Activated T-helper 17 cell treated with anti-CD3 and anti-CD28 coated beads, Interleukin-2, amount 50 U/mL, for 72 hours (primary cell): ENCODE results near the gene LEP. TPM values are rescaled to one million over a fixed set of nuclear protein-coding genes. Genes with fewer than 3 reads are reported as not detected.

Experiments used
- ATAC-seq: fragments of 150-1000 bp; cut with Tn5 transposase; replicated peaks from 2 replicates; pipeline ENCODE4 v1.10.0; 2021; ENCODE audit warnings: mild to moderate bottlenecking, moderate library complexity
- H3K27ac Mint-ChIP-seq: one replicate; pipeline ENCODE4 v1.8.0; 2022; ENCODE audit warnings: mixed read lengths
- H3K27me3 Mint-ChIP-seq: one replicate; pipeline ENCODE4 v1.8.0; 2022; ENCODE audit warnings: mixed read lengths
- H3K36me3 Mint-ChIP-seq: one replicate; pipeline ENCODE4 v1.8.0; 2022; ENCODE audit warnings: low read depth, mild to moderate bottlenecking, mixed read lengths
- H3K4me1 Mint-ChIP-seq: one replicate; pipeline ENCODE4 v1.8.0; 2022; ENCODE audit warnings: mixed read lengths
- H3K4me3 Mint-ChIP-seq: one replicate; pipeline ENCODE4 v1.8.0; 2022; ENCODE audit warnings: mild to moderate bottlenecking, mixed read lengths
- H3K9me3 Mint-ChIP-seq: one replicate; pipeline ENCODE4 v1.8.0; 2022; ENCODE audit warnings: mixed read lengths
- total RNA-seq, 2 donors: library from RNA; stranded (reverse); gene quantifications; one replicate each; pipeline ENCODE4 v1.2.3, GENCODE V29; 2022

LEP gene
- total RNA-seq, result not detected

DNA sequence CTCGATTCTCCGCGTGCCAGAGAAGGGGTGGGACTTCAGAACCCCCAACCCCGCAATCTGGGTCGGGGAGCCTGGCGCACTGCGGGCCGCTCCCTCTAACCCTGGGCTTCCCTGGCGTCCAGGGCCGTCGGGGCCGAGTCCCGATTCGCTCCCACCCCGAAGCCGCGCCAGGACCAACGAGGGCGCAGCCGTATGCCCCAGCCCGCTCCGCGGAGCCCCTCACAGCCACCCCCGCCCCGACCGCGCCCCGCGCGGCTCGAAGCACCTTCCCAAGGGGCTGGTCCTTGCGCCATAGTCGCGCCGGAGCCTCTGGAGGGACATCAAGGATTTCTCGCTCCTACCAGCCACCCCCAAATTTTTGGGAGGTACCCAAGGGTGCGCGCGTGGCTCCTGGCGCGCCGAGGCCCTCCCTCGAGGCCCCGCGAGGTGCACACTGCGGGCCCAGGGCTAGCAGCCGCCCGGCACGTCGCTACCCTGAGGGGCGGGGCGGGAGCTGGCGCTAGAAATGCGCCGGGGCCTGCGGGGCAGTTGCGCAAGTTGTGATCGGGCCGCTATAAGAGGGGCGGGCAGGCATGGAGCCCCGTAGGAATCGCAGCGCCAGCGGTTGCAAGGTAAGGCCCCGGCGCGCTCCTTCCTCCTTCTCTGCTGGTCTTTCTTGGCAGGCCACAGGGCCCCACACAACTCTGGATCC, at the start of gene LEP:
TSS of gene LEP (plus strand) at position 583 of the 691 bp plus-strand sequence. CDS start 10,741 bp downstream, outside the sequence.
- Mint-ChIP-seq H3K36me3 (no peaks in the 10 kb centered on the region), H3K4me1 (no peaks in the 10 kb centered on the region), H3K27ac (no peak within 1 kb of the TSS), H3K27me3 (peaks cover 28% of the 10 kb centered on the region), H3K4me3 (no peak within 1 kb of the TSS), H3K9me3 (no peaks in the 10 kb centered on the region)
- no peak for ATAC-seq

DNA sequence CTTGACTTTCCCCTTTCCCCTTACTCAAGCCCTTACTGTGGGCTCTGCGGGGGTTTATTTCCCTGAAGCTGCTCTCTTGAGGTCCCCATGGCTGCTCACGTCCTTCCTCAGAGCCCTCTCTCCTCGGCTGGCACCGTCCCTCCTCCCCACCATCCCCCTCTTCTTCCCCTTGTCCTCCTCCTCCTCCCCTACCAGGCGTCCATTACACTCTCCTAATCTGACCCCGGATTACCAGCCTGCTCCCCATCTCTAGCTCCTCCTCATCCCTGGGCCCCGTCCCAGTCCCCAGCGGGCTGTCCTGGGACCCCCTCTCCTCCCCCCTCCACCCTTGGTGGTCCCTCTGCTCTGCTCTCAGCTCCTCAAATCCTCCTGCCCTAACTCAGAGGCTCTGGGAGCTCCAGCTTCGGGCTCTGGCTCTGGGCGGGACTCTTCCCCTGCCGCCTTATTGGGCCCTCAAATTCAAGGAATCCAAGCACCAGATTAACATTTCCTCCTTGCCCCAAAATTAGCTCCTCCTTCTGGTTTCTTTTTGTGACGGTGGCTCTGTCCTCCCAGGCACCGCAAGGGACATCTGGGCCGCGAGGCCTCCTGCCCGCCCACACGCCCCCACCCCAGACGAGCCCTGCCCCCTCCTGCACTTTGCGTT, 48.5 kb upstream of the LEP start:
- no peak overlapping the region for H3K4me3 Mint-ChIP-seq
- H3K27me3 Mint-ChIP-seq, result peaks cover 39% of the 10 kb centered on the region
- H3K36me3 Mint-ChIP-seq, result no peaks in the 10 kb centered on the region
- ATAC-seq, result no peak
- no peaks in the 10 kb centered on the region for H3K4me1 Mint-ChIP-seq
- peaks cover 9% of the 10 kb centered on the region for H3K9me3 Mint-ChIP-seq
- H3K27ac Mint-ChIP-seq, result no peak overlapping the region

DNA sequence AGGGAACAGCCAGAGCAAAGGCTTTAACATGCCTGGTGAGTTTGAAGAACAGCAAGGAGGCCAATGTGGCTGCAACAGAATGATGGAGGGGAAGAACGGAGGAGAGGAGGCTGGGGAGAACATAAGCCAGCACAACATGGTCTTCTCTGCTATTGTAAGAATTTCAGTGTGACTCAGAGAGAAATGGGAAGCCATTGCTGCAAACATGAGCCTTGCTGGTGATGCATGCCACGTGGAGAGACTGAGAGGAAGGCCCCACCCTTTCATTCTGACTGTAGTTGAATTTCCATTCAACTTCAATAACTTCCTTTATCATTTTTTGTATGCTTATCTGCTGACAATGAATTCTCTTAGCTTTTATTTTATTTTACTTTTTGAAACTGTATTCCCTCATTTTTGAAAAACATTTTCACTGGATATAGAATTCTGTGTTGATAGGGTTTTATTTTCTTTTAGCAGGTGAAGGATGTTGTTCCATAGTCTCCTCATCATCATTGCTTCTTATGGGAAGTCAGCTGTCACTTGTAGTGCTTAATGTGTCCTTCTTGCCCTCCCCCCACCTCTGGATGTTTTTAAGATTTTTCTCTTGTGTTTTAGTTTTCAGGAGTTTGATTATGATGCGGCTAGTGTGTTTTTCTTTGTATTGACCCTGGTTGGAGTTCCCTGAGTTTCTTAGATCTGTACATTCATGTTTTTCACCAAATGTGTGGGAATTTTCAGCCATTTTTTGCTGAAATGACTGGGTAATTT, 46.4 kb upstream of the LEP start:
- Mint-ChIP-seq H3K36me3 (no peaks in the 10 kb centered on the region), H3K4me3 (no peak overlapping the region), H3K9me3 (peaks cover 9% of the 10 kb centered on the region), H3K4me1 (no peaks in the 10 kb centered on the region), H3K27me3 (peaks cover 31% of the 10 kb centered on the region), H3K27ac (no peak overlapping the region)
- peak; percentile 79 for ATAC-seq

DNA sequence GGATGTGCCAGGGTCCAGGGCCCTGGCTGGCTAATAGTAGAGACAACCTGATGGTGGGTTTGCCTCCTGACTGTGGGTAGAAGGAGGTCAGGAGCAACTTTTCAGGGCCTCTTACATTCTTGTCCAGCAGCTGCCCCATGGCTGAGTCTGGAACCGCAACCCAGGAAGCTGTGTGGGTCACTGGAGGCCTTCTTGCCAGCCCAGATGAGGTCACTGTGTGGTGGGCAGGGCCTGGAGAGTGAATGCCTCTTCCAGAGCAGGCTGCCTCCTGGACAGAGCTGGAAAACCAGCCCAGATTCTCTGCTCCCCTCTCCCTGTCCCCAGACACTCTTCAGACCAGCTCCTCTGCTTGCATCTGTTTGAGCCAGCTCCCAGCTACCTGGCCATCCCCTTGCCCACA, 43.5 kb upstream of the LEP start:
- Mint-ChIP-seq H3K27ac (no peak overlapping the region), H3K9me3 (peaks cover 9% of the 10 kb centered on the region), H3K36me3 (no peaks in the 10 kb centered on the region), H3K27me3 (peaks cover 32% of the 10 kb centered on the region), H3K4me3 (no peak overlapping the region), H3K4me1 (peaks cover 9% of the 10 kb centered on the region)
- ATAC-seq, result no peak

DNA sequence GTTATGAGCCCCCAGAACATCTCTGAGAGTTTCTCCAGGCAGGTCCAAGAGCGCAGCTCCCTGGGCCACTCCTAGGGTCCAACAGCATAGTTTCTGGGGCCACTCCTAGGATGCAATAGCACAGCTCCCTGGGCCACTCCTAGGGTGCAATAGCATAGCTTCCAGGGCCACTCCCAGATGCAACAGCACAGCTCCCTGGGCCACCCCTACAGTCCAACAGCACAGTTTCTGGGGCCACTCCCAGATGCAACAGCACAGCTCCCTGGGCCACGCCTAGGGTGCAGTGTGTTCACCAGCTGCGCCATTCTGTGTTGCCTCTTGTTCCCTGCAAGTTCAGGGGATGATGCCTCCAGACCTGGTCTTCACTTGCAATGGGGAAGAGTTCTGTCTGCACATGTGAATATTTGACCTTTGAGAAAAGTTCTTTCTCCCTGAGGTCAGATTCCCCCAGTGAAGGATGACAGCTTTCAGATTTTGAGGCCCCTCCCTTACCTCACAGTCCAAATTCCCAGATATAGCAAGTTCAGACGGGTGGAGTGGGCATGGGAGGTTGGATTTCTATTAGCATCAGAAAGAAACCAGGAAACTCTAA, 43.0 kb upstream of the LEP start:
- peaks cover 36% of the 10 kb centered on the region for H3K27me3 Mint-ChIP-seq
- peaks cover 9% of the 10 kb centered on the region for H3K9me3 Mint-ChIP-seq
- no peaks in the 10 kb centered on the region for H3K36me3 Mint-ChIP-seq
- no peak overlapping the region for H3K27ac Mint-ChIP-seq
- H3K4me3 Mint-ChIP-seq, result no peak overlapping the region
- ATAC-seq, result no peak
- H3K4me1 Mint-ChIP-seq, result peaks cover 9% of the 10 kb centered on the region

DNA sequence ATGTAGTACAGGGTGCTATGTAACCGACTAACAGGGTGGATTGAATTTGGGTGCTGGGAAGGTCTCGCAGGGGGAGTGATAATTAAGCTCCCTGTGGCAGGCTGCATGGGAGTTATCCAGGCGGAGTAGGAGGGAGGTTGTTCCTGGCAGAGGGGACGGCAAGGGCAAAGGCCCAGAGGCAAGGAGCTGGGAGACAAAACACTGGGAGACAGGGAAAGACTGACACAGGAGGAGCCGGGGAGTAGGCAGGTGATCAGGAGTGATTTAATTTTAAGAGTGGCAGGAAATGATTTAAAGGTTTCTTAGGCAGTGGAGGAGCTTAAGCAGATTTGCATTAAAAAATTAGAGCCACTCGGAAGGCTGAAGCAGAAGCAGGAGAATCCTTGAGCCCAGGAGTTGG, 40.7 kb upstream of the LEP start:
- no peak for ATAC-seq
- Mint-ChIP-seq H3K9me3 (no peaks in the 10 kb centered on the region), H3K4me3 (peak overlapping the region; percentile 14), H3K27me3 (peaks cover 45% of the 10 kb centered on the region), H3K27ac (no peak overlapping the region), H3K4me1 (peaks cover 9% of the 10 kb centered on the region), H3K36me3 (no peaks in the 10 kb centered on the region)

DNA sequence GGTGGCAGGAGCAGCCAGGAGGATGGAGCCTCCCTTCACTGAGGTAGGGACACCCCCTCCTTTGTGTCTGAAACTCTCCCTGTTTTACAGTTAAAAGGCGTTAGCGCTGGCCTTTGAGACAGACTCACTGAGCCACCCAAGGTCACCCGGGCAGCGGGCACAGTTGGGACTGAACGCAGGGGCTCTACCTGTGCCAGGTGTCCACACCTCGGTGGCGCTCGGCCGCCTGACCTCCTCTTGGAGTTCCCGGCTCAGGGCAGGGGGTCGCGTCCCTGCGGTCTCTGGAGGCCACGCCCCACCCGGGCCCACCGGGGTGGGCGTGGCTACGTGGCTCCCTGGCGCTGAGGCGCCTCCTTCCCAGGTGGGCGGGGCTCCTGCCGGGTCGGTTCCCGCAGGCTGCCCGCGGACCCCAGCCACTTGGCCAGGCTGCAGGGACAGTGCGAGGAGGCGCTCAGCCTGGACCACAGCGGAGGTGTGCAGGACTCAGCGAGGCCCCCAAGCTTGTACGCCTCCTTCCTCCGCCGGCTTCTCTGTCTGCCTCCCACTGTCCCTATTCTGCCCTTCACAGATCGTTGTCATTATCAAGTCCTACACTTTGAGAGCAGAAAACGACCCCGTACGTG, 39.9 kb upstream of the LEP start:
- Mint-ChIP-seq H3K27me3 (peaks cover 48% of the 10 kb centered on the region), H3K27ac (no peak overlapping the region), H3K36me3 (no peaks in the 10 kb centered on the region), H3K4me3 (peak overlapping the region; percentile 57), H3K9me3 (no peaks in the 10 kb centered on the region), H3K4me1 (peaks cover 9% of the 10 kb centered on the region)
- peak; percentile 19 for ATAC-seq

DNA sequence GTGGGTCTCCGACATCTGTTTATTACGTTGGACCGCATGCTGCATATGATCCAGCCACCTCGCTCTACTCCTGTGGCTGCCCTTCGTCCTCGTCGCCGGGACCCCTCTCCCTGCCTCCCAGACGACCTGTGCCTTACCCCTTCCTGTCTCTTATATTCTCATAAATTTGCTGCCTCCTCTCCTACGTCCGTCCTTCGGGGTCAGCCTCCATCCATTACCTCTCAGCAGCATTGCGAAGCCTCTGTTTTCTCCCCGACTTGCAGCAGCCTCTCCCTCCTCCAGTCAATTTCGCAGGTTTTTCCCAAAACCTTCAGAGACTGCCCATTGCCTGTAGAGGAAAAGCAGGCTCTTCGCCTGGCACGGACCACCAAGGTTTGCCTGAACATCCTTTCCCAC, 39.4 kb upstream of the LEP start:
- Mint-ChIP-seq H3K27me3 (peaks cover 48% of the 10 kb centered on the region), H3K9me3 (no peaks in the 10 kb centered on the region), H3K4me1 (peaks cover 9% of the 10 kb centered on the region), H3K36me3 (no peaks in the 10 kb centered on the region), H3K27ac (no peak overlapping the region), H3K4me3 (peak overlapping the region; percentile 57)
- no peak for ATAC-seq

DNA sequence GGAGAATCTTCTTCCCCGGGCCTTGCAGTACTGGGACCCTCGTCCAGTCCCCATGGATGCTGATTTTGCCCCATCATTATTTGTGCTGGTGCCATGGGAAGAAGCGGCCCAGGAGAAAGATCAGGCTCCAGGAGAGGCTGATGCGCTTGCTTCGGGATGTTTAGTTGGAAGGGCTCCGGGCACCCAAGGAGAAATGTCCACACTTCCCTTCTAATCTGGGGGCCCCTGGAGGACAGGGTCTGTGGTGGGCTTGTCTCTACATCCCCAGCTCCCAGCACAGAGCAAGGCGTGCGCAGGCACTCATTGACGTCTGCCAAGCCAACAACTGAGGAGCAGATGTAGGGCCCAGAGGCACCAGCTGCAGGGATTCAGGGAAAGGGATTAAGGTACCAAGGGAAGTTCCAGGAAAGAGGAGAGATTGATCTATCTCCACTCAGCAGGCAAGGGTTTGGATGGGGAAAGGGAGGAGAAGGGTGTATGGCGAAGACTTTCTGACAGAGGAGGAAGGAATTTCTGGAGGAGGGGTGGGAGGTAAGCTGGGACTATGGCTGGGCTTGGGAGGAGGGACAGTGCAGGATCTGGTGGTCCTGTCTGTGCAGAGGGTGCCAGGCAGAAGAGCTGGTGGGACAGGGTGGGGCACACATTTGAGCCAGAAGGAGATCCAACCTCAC, 38.7 kb upstream of the LEP start:
- no peaks in the 10 kb centered on the region for H3K36me3 Mint-ChIP-seq
- peaks cover 9% of the 10 kb centered on the region for H3K4me1 Mint-ChIP-seq
- ATAC-seq, result no peak
- peak overlapping the region; percentile 57 for H3K4me3 Mint-ChIP-seq
- H3K9me3 Mint-ChIP-seq, result no peaks in the 10 kb centered on the region
- H3K27me3 Mint-ChIP-seq, result peaks cover 48% of the 10 kb centered on the region
- H3K27ac Mint-ChIP-seq, result no peak overlapping the region

DNA sequence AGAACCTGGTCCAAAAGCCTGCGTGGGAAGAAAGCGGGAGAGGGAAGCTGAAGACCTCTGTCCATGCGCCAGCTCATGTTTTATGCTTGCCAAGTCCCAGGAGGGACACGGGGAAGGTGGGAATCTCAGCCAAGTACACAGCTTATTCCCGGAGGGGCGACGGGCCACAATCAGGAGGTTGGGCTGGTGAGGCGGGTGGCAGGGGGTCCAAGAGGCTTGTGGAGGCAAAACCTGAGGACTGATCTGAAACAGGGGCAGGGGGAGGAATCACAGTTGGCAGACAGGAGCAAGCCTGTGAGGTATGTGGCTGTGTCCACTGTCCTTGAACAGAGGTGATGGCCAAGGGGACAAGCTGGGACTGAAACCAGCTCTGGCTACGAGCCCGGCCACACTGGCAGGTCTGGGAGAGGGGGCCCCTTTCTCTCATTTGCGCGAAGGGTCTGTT, 38.0 kb upstream of the LEP start:
- Mint-ChIP-seq H3K4me1 (peaks cover 9% of the 10 kb centered on the region), H3K27ac (no peak overlapping the region), H3K9me3 (no peaks in the 10 kb centered on the region), H3K36me3 (no peaks in the 10 kb centered on the region), H3K4me3 (no peak overlapping the region), H3K27me3 (peaks cover 48% of the 10 kb centered on the region)
- no peak for ATAC-seq

DNA sequence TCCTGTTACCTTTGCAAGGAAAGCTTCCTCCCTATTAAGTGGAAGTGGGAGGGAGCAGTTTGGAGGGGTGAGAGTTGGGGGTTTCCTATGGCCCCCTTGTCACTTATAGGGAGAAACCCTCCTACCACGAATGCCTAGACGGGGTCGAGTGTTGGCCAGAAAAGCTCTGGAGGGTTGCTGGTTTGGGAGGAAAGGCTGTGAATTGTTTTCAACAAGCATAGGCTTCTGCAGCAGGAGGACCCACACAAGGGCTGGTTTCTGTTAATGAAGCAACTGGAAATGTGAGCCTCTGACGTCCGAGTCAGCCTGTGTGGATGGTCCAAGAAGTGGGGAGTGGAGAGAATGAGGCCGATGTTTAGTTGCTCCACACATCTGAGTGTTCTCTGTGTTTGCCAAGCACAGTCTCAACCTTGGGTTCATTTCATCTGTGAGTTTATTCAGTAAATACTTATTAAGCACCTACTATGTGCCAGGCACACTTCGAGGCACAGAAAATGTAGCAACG, 37.3 kb upstream of the LEP start:
- Mint-ChIP-seq H3K36me3 (no peaks in the 10 kb centered on the region), H3K4me1 (peaks cover 9% of the 10 kb centered on the region), H3K4me3 (no peak overlapping the region), H3K9me3 (no peaks in the 10 kb centered on the region), H3K27me3 (peaks cover 48% of the 10 kb centered on the region), H3K27ac (no peak overlapping the region)
- no peak for ATAC-seq

DNA sequence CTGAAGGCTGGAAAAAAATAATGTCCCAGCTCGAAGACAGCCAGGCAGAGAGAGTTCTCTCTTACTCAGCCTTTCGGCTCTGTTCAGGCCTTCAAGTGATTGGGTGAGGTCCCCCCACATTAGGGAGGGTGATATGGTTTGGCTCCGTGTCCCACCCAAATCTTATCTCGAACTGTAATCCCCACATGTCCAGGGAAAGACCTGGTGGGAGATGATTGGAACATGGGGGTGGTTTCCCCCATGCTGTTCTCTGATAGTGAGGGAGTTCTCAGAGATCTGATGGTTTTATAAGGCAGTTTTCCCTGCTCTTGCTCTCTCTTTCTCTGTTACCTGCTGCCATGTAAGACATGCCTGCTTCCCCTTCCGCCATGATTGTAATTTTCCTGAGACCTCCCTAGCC, 36.6 kb upstream of the LEP start:
- Mint-ChIP-seq H3K9me3 (no peaks in the 10 kb centered on the region), H3K4me1 (peaks cover 9% of the 10 kb centered on the region), H3K36me3 (no peaks in the 10 kb centered on the region), H3K27ac (no peak overlapping the region), H3K4me3 (no peak overlapping the region), H3K27me3 (peaks cover 44% of the 10 kb centered on the region)
- no peak for ATAC-seq

DNA sequence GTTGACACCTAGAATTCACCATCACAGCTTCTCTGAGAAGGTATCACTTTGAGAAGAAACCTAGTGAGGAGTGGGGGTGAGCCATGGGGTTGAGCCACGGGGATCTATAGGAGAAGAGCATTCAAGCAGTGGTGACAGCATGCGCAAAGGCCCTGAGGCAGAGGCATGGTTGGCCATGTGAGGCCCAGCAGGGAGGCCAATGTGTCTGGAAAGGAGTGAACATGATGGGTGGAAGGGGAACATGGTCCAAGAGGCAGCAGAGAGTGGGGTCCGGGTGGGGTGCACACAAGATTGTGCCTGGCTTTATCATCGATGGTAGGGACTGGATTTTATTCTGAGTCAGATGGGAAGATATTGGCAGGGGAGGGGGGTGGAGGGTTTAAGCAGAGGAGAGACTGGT, 36.0 kb upstream of the LEP start:
- H3K36me3 Mint-ChIP-seq, result no peaks in the 10 kb centered on the region
- peaks cover 42% of the 10 kb centered on the region for H3K27me3 Mint-ChIP-seq
- no peak overlapping the region for H3K4me3 Mint-ChIP-seq
- peaks cover 9% of the 10 kb centered on the region for H3K4me1 Mint-ChIP-seq
- H3K9me3 Mint-ChIP-seq, result no peaks in the 10 kb centered on the region
- no peak for ATAC-seq
- no peak overlapping the region for H3K27ac Mint-ChIP-seq
